Measurements from ENCODE around the gene CUTC.

The CUTC gene

DNA sequence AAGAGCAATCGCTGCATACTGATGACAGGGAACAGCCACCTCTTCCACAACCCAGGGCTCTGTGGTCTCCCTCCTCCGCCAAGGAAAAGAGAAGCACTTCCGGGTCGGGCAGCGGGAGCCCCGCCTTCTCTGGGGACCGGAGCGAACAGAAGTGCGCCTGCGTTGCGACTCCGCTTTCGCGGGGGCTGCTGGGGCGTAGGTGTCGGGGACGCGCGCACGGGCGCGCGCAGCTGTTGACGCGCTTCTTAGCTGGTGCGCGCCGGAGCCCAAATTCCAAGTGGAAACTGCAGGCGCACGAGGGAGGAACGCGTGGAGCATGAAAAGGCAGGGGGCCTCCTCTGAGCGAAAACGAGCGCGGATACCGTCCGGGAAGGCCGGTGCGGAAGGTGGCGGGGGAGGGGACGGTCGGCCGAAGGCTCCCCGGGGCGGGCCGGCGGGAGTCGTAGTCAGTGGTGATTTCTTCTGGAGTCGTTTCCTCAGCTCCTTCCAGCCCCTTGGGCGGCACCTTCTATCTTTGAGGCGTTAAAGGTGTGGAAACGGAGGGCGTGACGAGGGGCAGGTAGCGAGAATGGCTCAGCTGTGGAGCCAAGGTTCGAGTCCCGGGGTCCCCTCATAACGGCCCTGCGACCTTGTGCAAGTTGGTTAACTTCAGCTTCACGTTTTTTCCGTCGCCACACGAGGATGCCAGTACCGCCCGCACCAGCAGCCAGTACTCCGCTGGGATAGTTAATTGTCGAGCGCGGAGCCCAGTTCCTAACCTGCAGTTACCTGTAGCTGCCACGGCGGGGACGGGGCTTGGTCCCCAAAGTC is at the start of gene CUTC, which contains the start of gene COX15:
TSS of gene CUTC (plus strand) at position 202 of the 810 bp plus-strand sequence. CDS start at position 317, 115 bp downstream.
TSS of gene COX15 (minus strand) at position 95 of the 810 bp plus-strand sequence. CDS start at position 17, 78 bp downstream.
- Histone ChIP-seq H3K27me3 (ENCODE audit: control insufficient read depth in 1 of 2, insufficient read depth in 2 of 2, low read length in 2 of 2) (no peaks in the 10 kb centered on the region), H3K4me1 (ENCODE audit: control insufficient read depth in 1 of 2, insufficient read depth in 2 of 2, low read length in 2 of 2) (peaks cover 9 to 19% of the 10 kb centered on the region in 2 donors), H3K9me3 (ENCODE audit: control insufficient read depth in 1 of 2, low read length in 2 of 2) (no peaks in the 10 kb centered on the region)

GRCh38 chr10:99682752-99683151 is 49.3 kb upstream of the CUTC start:
- Histone ChIP-seq H3K27me3 (ENCODE audit: control insufficient read depth in 1 of 2, insufficient read depth in 2 of 2, low read length in 2 of 2) (no peaks in the 10 kb centered on the region), H3K4me3 (ENCODE audit: low read depth in 1 of 2, low read length in 2 of 2) (no peak overlapping the region), H3K27ac (ENCODE audit: low read depth, low read length) (no peak overlapping the region), H3K4me1 (ENCODE audit: control insufficient read depth in 1 of 2, insufficient read depth in 2 of 2, low read length in 2 of 2) (peaks cover 0 to 6% of the 10 kb centered on the region in 2 donors), H3K36me3 (ENCODE audit: control insufficient read depth in 1 of 2, insufficient read depth in 2 of 2, low read length in 2 of 2) (peaks cover 13 to 41% of the 10 kb centered on the region in 2 donors), H3K9me3 (ENCODE audit: control insufficient read depth in 1 of 2, low read length in 2 of 2) (no peaks in the 10 kb centered on the region), H3K9ac (ENCODE audit: low read depth in 1 of 2, low read length in 2 of 2) (no peak overlapping the region)

More for the DNA sequence above, at the start of gene CUTC, which contains the start of gene COX15:
- Histone ChIP-seq H3K27ac (ENCODE audit: low read depth, low read length) (peak within 1 kb of the TSS; percentile 85), H3K9ac (ENCODE audit: low read depth in 1 of 2, low read length in 2 of 2) (peak within 1 kb of the TSS; percentile 83 to 87), H3K4me3 (ENCODE audit: low read depth in 1 of 2, low read length in 2 of 2) (peak within 1 kb of the TSS; percentile 99 to 100), H3K36me3 (ENCODE audit: control insufficient read depth in 1 of 2, insufficient read depth in 2 of 2, low read length in 2 of 2) (peaks cover 4 to 26% of the 10 kb centered on the region in 2 donors)

DNA sequence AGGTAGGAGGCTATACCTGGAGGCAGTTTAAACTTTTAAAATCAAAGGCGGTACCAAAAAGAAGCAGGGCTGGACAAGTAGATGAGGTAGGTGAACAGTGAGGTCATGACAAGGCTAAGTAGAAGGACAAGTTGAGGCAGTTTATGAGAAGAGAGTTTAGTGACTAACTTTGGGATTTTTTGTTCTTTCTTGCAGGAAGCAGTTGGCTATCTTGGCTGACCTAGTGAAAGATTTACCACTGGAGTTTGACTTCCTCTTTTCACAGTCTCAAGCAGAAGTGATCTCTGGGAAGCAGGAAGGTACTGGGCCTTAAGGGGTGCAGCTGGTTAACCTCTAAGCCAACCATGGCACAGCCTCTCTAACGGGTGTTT is 46.5 kb upstream of the CUTC start:
- H3K36me3 ChIP-seq (ENCODE audit: control insufficient read depth in 1 of 2, insufficient read depth in 2 of 2, low read length in 2 of 2): peaks cover 3 to 29% of the 10 kb centered on the region in 2 donors
- H3K9me3 ChIP-seq (ENCODE audit: control insufficient read depth in 1 of 2, low read length in 2 of 2): no peaks in the 10 kb centered on the region
- no peak overlapping the region for H3K9ac ChIP-seq (ENCODE audit: low read depth in 1 of 2, low read length in 2 of 2)
- peaks cover 0 to 6% of the 10 kb centered on the region in 2 donors for H3K4me1 ChIP-seq (ENCODE audit: control insufficient read depth in 1 of 2, insufficient read depth in 2 of 2, low read length in 2 of 2)
- H3K27ac ChIP-seq (ENCODE audit: low read depth, low read length): no peak overlapping the region
- no peaks in the 10 kb centered on the region for H3K27me3 ChIP-seq (ENCODE audit: control insufficient read depth in 1 of 2, insufficient read depth in 2 of 2, low read length in 2 of 2)
- H3K4me3 ChIP-seq (ENCODE audit: low read depth in 1 of 2, low read length in 2 of 2): no peak overlapping the region

GRCh38 chr10:99689461-99689860 is 42.6 kb upstream of the CUTC start:
- no peak overlapping the region for H3K4me3 ChIP-seq (ENCODE audit: low read depth in 1 of 2, low read length in 2 of 2)
- no peak overlapping the region for H3K9ac ChIP-seq (ENCODE audit: low read depth in 1 of 2, low read length in 2 of 2)
- no peaks in the 10 kb centered on the region for H3K9me3 ChIP-seq (ENCODE audit: control insufficient read depth in 1 of 2, low read length in 2 of 2)
- no peaks in the 10 kb centered on the region for H3K4me1 ChIP-seq (ENCODE audit: control insufficient read depth in 1 of 2, insufficient read depth in 2 of 2, low read length in 2 of 2)
- no peaks in the 10 kb centered on the region for H3K27me3 ChIP-seq (ENCODE audit: control insufficient read depth in 1 of 2, insufficient read depth in 2 of 2, low read length in 2 of 2)
- no peak overlapping the region for H3K27ac ChIP-seq (ENCODE audit: low read depth, low read length)
- peaks cover 20 to 46% of the 10 kb centered on the region in 2 donors for H3K36me3 ChIP-seq (ENCODE audit: control insufficient read depth in 1 of 2, insufficient read depth in 2 of 2, low read length in 2 of 2)

- H3K27me3 ChIP-seq (ENCODE audit: control insufficient read depth in 1 of 2, insufficient read depth in 2 of 2, low read length in 2 of 2): no peaks in the 10 kb centered on the region
- H3K9ac ChIP-seq (ENCODE audit: low read depth in 1 of 2, low read length in 2 of 2): no peak overlapping the region
- no peak overlapping the region for H3K27ac ChIP-seq (ENCODE audit: low read depth, low read length)
- H3K4me1 ChIP-seq (ENCODE audit: control insufficient read depth in 1 of 2, insufficient read depth in 2 of 2, low read length in 2 of 2): peaks cover 0 to 6% of the 10 kb centered on the region in 2 donors
- H3K9me3 ChIP-seq (ENCODE audit: control insufficient read depth in 1 of 2, low read length in 2 of 2): no peaks in the 10 kb centered on the region
- H3K4me3 ChIP-seq (ENCODE audit: low read depth in 1 of 2, low read length in 2 of 2): no peak overlapping the region
- H3K36me3 ChIP-seq (ENCODE audit: control insufficient read depth in 1 of 2, insufficient read depth in 2 of 2, low read length in 2 of 2): peaks cover 50 to 70% of the 10 kb centered on the region in 2 donors
Measured at GRCh38 chr10:99693933-99694583, 38.0 kb upstream of the CUTC start.

DNA sequence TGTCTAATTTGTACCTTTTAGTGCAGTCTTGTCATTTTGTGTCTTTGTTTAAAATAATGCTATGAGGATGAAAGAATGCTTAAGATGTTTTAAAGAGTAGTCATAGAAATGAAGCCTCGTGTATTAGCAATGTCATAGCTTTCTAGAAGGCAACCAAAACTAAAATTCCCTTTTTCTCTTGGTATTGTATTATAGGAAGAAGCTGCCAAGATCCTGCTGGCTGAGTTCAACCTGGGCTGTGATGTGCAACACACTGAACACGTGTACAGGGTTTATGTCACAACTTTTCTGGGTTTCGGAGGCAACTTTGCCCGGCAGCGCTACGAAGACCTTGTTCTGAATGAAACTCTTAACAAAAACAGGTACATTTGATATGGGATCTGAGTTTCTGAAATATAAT is 36.3 kb upstream of the CUTC start:
- no peak overlapping the region for H3K4me3 ChIP-seq (ENCODE audit: low read depth in 1 of 2, low read length in 2 of 2)
- H3K36me3 ChIP-seq (ENCODE audit: control insufficient read depth in 1 of 2, insufficient read depth in 2 of 2, low read length in 2 of 2): peaks cover 53 to 77% of the 10 kb centered on the region in 2 donors
- H3K4me1 ChIP-seq (ENCODE audit: control insufficient read depth in 1 of 2, insufficient read depth in 2 of 2, low read length in 2 of 2): peaks cover 0 to 6% of the 10 kb centered on the region in 2 donors
- H3K27me3 ChIP-seq (ENCODE audit: control insufficient read depth in 1 of 2, insufficient read depth in 2 of 2, low read length in 2 of 2): no peaks in the 10 kb centered on the region
- H3K9ac ChIP-seq (ENCODE audit: low read depth in 1 of 2, low read length in 2 of 2): no peak overlapping the region
- H3K9me3 ChIP-seq (ENCODE audit: control insufficient read depth in 1 of 2, low read length in 2 of 2): no peaks in the 10 kb centered on the region
- no peak overlapping the region for H3K27ac ChIP-seq (ENCODE audit: low read depth, low read length)

GRCh38 chr10:99698504-99699080 is 33.4 kb upstream of the CUTC start:
- Histone ChIP-seq H3K9me3 (ENCODE audit: control insufficient read depth in 1 of 2, low read length in 2 of 2) (no peaks in the 10 kb centered on the region), H3K27ac (ENCODE audit: low read depth, low read length) (no peak overlapping the region), H3K4me1 (ENCODE audit: control insufficient read depth in 1 of 2, insufficient read depth in 2 of 2, low read length in 2 of 2) (peaks cover 0 to 6% of the 10 kb centered on the region in 2 donors), H3K9ac (ENCODE audit: low read depth in 1 of 2, low read length in 2 of 2) (no peak overlapping the region), H3K4me3 (ENCODE audit: low read depth in 1 of 2, low read length in 2 of 2) (no peak overlapping the region), H3K36me3 (ENCODE audit: control insufficient read depth in 1 of 2, insufficient read depth in 2 of 2, low read length in 2 of 2) (peaks cover 44 to 74% of the 10 kb centered on the region in 2 donors), H3K27me3 (ENCODE audit: control insufficient read depth in 1 of 2, insufficient read depth in 2 of 2, low read length in 2 of 2) (no peaks in the 10 kb centered on the region)

- Histone ChIP-seq H3K9ac (ENCODE audit: low read depth in 1 of 2, low read length in 2 of 2) (no peak overlapping the region), H3K27me3 (ENCODE audit: control insufficient read depth in 1 of 2, insufficient read depth in 2 of 2, low read length in 2 of 2) (no peaks in the 10 kb centered on the region), H3K27ac (ENCODE audit: low read depth, low read length) (no peak overlapping the region), H3K9me3 (ENCODE audit: control insufficient read depth in 1 of 2, low read length in 2 of 2) (no peaks in the 10 kb centered on the region), H3K4me3 (ENCODE audit: low read depth in 1 of 2, low read length in 2 of 2) (no peak overlapping the region), H3K4me1 (ENCODE audit: control insufficient read depth in 1 of 2, insufficient read depth in 2 of 2, low read length in 2 of 2) (peaks cover 0 to 6% of the 10 kb centered on the region in 2 donors), H3K36me3 (ENCODE audit: control insufficient read depth in 1 of 2, insufficient read depth in 2 of 2, low read length in 2 of 2) (peaks cover 50 to 85% of the 10 kb centered on the region in 2 donors)
Measured at GRCh38 chr10:99700649-99701048, 31.4 kb upstream of the CUTC start.

- Histone ChIP-seq H3K4me3 (ENCODE audit: low read depth in 1 of 2, low read length in 2 of 2) (no peak overlapping the region), H3K9ac (ENCODE audit: low read depth in 1 of 2, low read length in 2 of 2) (no peak overlapping the region), H3K27me3 (ENCODE audit: control insufficient read depth in 1 of 2, insufficient read depth in 2 of 2, low read length in 2 of 2) (no peaks in the 10 kb centered on the region), H3K27ac (ENCODE audit: low read depth, low read length) (no peak overlapping the region), H3K4me1 (ENCODE audit: control insufficient read depth in 1 of 2, insufficient read depth in 2 of 2, low read length in 2 of 2) (peaks cover 0 to 3% of the 10 kb centered on the region in 2 donors), H3K9me3 (ENCODE audit: control insufficient read depth in 1 of 2, low read length in 2 of 2) (no peaks in the 10 kb centered on the region), H3K36me3 (ENCODE audit: control insufficient read depth in 1 of 2, insufficient read depth in 2 of 2, low read length in 2 of 2) (peaks cover 15 to 75% of the 10 kb centered on the region in 2 donors)
Measured at GRCh38 chr10:99708428-99709012, 23.5 kb upstream of the CUTC start.
